Colonic mucosa (tissue), 4 donors: ENCODE results near the gene RASGEF1C. TPM values are rescaled to one million over a fixed set of nuclear protein-coding genes. Genes with fewer than 3 reads are reported as not detected.

ENCODE experiments used
- DNase-seq: peaks from one replicate; pipeline ENCODE4 v3.0.0-alpha.2; 2020
- H3K27ac ChIP-seq: fragments of 200-600 bp; one replicate; pipeline ENCODE4 v1.8.0; 2021
- H3K27me3 ChIP-seq: fragments of 200-600 bp; one replicate; pipeline ENCODE4 v1.8.0; 2021
- H3K36me3 ChIP-seq: fragments of 200-600 bp; one replicate; pipeline ENCODE4 v1.8.0; 2021
- H3K4me1 ChIP-seq: fragments of 200-600 bp; one replicate; pipeline ENCODE4 v1.8.0; 2021; ENCODE audit warnings: mild to moderate bottlenecking
- H3K4me3 ChIP-seq: fragments of 200-600 bp; one replicate; pipeline ENCODE4 v1.8.0; 2021
- H3K9ac ChIP-seq, 2 donors: one replicate each; pipeline ENCODE4 v1.7.0; 2013; ENCODE audit warnings: control low read depth in 2 of 2, low read depth in 2 of 2, low read length in 2 of 2
- H3K9me3 ChIP-seq: fragments of 200-600 bp; one replicate; pipeline ENCODE4 v1.8.0; 2021
- intact Hi-C: fragments of 100-400 bp; cut with DNase I; formaldehyde crosslinking; loops from one replicate; pipeline ENCODE4 v1.14.1; 2022
- total RNA-seq, 2 donors: library from RNA; stranded (reverse); fragmentation: NEBNext Ultra II Directional in 1 of 2; extraction: Animal tissue kit (Norgen Biotek cat#: 25700) in 1 of 2; gene quantifications; one replicate each; pipeline ENCODE4 v1.2.1, GENCODE V29; 2021
- TF ChIP-seq, protein P1 (sequence below): fragments of 200-600 bp; IDR thresholded peaks from one replicate; pipeline ENCODE4 v1.8.0; 2022; ENCODE audit warnings: antibody characterized with exemption, mild to moderate bottlenecking
- donor health status: healthy.
- donor health status: DM: no; HTN: no; CAD: no.
- donor health status: DM: no; HTN: no; CAD: no.

RASGEF1C gene
- total RNA-seq, 2 donors from 2014 or later: 0.85 TPM; not detected in 1

DNA sequence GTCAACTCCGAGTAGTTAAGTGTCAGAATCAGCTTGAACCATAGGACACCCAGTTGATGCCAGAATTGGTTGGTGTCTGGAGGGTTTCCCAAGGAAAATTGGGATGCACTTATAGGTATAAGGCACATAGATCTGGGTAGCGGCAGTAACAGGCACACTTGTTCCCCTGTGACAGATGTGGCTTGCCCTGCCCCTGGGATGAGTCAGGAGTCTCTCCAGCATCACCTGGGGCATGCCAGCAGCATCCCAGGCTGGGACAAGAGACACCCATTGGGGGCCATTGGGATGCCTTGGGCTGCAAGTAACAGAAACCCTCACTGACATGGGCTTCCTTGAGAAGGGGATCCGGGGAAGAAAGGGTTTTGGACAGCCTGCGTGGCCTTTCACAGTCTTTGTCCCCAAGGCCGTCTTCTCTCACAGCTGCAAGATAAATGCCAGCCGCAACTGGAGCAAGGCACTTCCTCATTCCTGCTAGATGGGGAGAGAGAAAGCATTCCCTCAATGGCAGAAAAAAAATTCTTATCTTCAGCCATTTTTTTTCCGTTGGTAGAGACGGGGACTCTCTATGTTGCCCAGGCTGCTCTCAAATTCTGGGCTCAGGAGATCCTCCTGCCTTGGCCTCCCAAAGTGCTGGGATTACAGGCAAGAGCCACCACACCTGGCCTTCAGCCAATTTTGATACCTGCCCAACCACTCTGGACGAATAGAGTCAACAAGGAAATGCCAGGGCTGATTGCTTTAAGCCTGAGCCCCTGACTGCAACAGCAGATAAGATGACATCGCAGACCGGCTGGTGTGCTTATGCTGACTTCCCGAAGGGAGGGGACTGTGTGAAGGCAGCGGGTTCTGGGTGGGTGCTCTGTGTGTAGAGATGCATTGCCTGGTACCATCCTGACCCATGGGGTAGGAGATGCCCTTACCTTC, 124.1 kb downstream of the RASGEF1C start:
- no peaks in the 10 kb centered on the region for H3K36me3 ChIP-seq
- H3K27me3 ChIP-seq: no peaks in the 10 kb centered on the region
- no peaks in the 10 kb centered on the region for H3K9me3 ChIP-seq
- peak overlapping the region; percentile 6 for H3K27ac ChIP-seq
- DNase-seq: peak; percentile 86
- TF ChIP-seq, protein P1, sequence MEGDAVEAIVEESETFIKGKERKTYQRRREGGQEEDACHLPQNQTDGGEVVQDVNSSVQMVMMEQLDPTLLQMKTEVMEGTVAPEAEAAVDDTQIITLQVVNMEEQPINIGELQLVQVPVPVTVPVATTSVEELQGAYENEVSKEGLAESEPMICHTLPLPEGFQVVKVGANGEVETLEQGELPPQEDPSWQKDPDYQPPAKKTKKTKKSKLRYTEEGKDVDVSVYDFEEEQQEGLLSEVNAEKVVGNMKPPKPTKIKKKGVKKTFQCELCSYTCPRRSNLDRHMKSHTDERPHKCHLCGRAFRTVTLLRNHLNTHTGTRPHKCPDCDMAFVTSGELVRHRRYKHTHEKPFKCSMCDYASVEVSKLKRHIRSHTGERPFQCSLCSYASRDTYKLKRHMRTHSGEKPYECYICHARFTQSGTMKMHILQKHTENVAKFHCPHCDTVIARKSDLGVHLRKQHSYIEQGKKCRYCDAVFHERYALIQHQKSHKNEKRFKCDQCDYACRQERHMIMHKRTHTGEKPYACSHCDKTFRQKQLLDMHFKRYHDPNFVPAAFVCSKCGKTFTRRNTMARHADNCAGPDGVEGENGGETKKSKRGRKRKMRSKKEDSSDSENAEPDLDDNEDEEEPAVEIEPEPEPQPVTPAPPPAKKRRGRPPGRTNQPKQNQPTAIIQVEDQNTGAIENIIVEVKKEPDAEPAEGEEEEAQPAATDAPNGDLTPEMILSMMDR: no peak
- no peak overlapping the region for H3K9ac ChIP-seq
- no peak overlapping the region for H3K4me3 ChIP-seq
- no peaks in the 10 kb centered on the region for H3K4me1 ChIP-seq
- intact Hi-C loops: loop anchor here (5.0 kb wide), 1 partner anchor 168 kb away; no protein-coding TSS in a partner anchor

- Histone ChIP-seq H3K9ac (no peak overlapping the region), H3K9me3 (no peaks in the 10 kb centered on the region), H3K27me3 (no peaks in the 10 kb centered on the region), H3K4me3 (no peak overlapping the region), H3K27ac (no peak overlapping the region), H3K4me1 (no peaks in the 10 kb centered on the region), H3K36me3 (no peaks in the 10 kb centered on the region)
- no peak for DNase-seq
- TF ChIP-seq, protein P1: no peak
- intact Hi-C loops: no loop called here
Observed at GRCh38 chr5:180083529-180084060, 125.4 kb downstream of the RASGEF1C start.

DNA sequence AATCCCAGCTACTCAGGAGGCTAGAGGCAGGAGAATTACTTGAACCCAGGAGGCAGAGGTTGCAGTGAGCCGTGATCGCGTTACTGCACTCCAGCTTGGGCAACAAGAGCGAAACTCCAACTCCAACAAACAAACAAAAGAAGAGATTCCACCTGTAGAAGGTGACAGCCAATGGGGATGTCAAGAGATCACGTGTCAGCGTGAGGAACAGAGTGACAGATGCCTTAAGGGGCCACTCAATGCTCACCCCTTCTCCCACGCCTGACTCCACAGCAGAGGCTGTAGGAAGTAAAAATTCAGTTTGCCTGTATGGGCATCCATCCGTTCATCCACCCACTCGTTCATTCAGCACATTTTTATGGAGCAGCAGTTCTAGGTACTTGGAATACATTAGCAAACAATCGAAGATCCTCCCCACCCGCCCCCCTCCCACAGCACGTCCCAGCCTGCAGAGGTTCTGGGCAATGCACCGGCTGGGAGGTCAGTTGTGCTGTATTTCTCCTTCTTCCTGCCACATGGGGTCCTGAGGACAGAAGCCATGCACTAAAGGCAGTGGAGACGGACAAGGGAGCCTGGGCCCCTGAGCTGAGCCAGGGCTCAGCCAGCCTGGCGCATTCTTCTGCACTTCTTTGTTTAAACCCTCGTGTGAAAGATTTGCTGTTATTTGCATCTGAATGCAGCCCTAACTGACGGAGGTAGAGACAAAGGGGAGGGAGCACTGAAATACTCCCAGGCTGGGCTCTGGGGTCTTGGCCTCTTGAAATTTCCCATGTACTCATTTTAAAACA, 126.2 kb downstream of the RASGEF1C start:
- Histone ChIP-seq H3K9me3 (no peaks in the 10 kb centered on the region), H3K9ac (no peak overlapping the region), H3K4me1 (no peaks in the 10 kb centered on the region), H3K36me3 (no peaks in the 10 kb centered on the region), H3K4me3 (no peak overlapping the region), H3K27ac (no peak overlapping the region), H3K27me3 (no peaks in the 10 kb centered on the region)
- intact Hi-C loops: no loop called here
- DNase-seq: no peak
- TF ChIP-seq, protein P1: no peak

- Histone ChIP-seq H3K36me3 (no peaks in the 10 kb centered on the region), H3K9ac (no peak overlapping the region), H3K9me3 (no peaks in the 10 kb centered on the region), H3K27ac (no peak overlapping the region), H3K27me3 (no peaks in the 10 kb centered on the region), H3K4me1 (no peaks in the 10 kb centered on the region), H3K4me3 (no peak overlapping the region)
- intact Hi-C loops: no loop called here
- TF ChIP-seq, protein P1: no peak
- no peak for DNase-seq
Observed at GRCh38 chr5:180081481-180081880, 127.5 kb downstream of the RASGEF1C start.

- H3K27me3 ChIP-seq: no peaks in the 10 kb centered on the region
- TF ChIP-seq, protein P1: no peak
- no peaks in the 10 kb centered on the region for H3K9me3 ChIP-seq
- no peak overlapping the region for H3K4me3 ChIP-seq
- no peaks in the 10 kb centered on the region for H3K36me3 ChIP-seq
- intact Hi-C loops: no loop called here
- no peak overlapping the region for H3K27ac ChIP-seq
- no peaks in the 10 kb centered on the region for H3K4me1 ChIP-seq
- no peak for DNase-seq
- H3K9ac ChIP-seq: no peak overlapping the region
Observed at GRCh38 chr5:180080486-180081280, 128.3 kb downstream of the RASGEF1C start.
